G401 (cell line): ENCODE measurements around the gene DIS3. TPM values are rescaled to one million over a fixed set of nuclear protein-coding genes. Genes with fewer than 3 reads are reported as not detected.
"Not testable (repeated sequence)": the region's sequence is repeated elsewhere in the genome, so short reads cannot be mapped to it uniquely, and the experiment has no call there.

ENCODE experiments used
- DNase-seq: peaks from one replicate; pipeline ENCODE4 v3.0.0-alpha.2; 2015; ENCODE audit warnings: low spot score
- in situ Hi-C: cut with HindIII; loops from 2 replicates; pipeline ENCODE4 v1.10.0; 2016; ENCODE audit warnings: low sequenced_read_pairs, mixed read lengths
- total RNA-seq: library from RNA; depleted of rRNA; stranded (reverse); fragments of >200 nt; shearing (Covaris generic); gene quantifications from 2 replicates; pipeline ENCODE4 v1.2.3, GENCODE V29; 2014; rRNA removed

DIS3 gene
- total RNA-seq, 1 experiment from 2014 or later: 45.1 TPM

DNA sequence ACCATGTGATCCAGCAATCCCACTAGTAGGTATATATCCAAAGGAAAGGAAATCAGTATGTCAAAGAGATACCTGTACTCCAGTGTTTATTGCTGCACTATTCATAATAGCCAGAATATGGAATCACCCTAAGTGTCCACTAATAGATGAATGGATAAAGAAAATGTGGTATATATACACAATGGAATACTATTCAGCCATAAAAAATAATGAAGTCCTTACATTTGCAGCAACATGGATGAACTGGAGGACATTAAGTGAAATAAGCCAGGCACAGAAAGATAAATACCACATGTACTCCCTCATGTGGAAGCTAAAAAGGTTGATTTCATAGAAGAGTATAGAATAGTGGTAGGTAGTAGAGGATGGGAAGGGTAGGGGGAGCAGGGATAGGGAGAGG lies 30.5 kb downstream of the DIS3 start:
- DNase-seq: no peak
- in situ Hi-C loops: no loop called here

DNA sequence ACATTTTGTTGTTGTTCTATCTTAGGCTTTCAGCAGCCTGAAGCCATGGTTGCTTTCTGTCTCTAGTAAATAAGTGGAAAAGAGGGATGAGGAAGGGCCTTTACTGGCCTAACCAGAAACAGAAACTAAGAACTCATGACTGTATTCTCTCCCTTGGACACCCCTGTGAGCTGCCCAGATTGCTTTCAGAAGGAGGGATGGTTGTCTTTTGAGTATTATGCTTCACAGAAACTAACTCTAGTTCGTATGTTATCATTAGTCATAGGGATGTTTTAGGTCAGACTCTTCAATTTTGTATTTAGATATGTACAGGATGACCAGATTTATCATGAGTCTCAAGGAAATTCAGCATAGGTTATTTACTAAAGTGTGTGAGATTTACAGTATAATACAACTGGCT lies 36.4 kb downstream of the DIS3 start:
- in situ Hi-C loops: no loop called here

GRCh38 chr13:72740015-72740414 lies 41.7 kb downstream of the DIS3 start:
- in situ Hi-C loops: no loop called here
- no peak for DNase-seq

More for the DNA sequence above, 36.4 kb downstream of the DIS3 start:
- no peak for DNase-seq

DNA sequence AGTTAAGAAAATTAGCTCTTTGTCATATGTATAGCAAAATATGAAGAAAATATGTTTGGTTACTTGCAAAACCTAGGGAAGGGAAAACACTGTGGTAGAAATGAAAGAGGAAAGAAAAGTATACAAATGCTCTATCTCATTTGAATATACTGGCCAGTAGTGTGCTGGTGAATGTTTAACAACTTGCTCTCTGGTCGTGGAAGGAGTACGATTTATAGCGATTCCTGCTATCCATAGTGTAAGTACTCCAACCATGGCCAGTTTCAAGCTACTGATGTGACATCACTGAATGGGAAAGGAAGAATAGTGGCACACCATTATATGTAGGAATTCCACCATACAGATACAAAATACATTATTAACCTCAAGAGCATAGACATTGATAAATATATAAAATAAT lies 44.7 kb downstream of the DIS3 start:
- in situ Hi-C loops: no loop called here

DNA sequence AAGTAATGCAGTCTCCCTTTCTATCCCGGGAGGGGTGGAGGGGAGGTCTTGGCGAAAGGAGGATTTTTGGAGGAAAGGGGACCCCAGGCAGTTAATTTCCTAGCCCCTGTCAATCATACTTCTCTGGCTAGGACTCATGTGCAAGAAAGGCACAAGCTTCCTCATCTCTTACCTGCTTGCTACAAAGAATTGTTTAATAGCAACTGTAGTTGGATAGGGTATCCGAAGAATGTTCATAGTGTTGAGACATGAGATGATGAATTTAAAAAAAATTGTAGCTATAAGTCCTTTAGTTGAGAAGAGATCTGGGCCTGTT lies 53.5 kb downstream of the DIS3 start:
- no peak for DNase-seq
- in situ Hi-C loops: no loop called here

More for the DNA sequence above, 44.7 kb downstream of the DIS3 start:
- no peak for DNase-seq

- DNase-seq: peak; percentile 96
- in situ Hi-C loops: no loop called here
These were observed 54.0 kb downstream of the DIS3 start, which contains the start of the genes BORA and MZT1 for GRCh38 chr13:72727417-72728289. Gene BORA (plus strand): TSS chr13:72727923. CDS start chr13:72728941, 1,018 bp downstream. Gene MZT1 (minus strand): TSS chr13:72727629. CDS start chr13:72727602, 27 bp downstream.

- in situ Hi-C loops: no loop called here
- peak; percentile 17 for DNase-seq
These were observed 54.8 kb downstream of the DIS3 start for GRCh38 chr13:72726726-72727416.

DNA sequence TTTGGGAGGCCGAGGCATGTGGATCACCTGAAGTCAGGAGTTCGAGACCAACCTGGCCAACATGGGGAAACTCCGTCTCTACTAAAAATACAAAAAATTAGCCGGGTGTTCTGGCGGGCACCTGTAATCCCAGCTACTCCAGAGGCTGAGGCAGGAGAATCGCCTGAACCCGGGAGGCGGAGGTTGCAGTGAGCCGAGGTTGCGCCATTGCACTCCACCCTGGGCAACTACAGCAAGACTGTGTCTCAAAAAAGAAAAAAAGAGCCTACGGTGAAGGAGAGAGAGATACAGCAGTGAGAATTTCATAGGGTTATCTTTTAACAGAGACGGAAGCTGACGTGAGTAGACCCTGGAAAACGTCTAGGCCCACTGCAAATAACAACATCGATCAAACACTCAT lies 55.5 kb downstream of the DIS3 start:
- DNase-seq, in situ Hi-C loops: not testable (repeated sequence)

- DNase-seq: no peak
- in situ Hi-C loops: no loop called here
These were observed 64.9 kb downstream of the DIS3 start for GRCh38 chr13:72716776-72717175.

Other genes starting within 250 kb of the DIS3 start
- 44.0 and 65.9 TPM in 2 replicates for gene MZT1, start 54.3 kb downstream of the DIS3 start, total RNA-seq
- 32.1 and 37.0 TPM in 2 replicates for gene BORA, start 54.0 kb downstream of the DIS3 start, total RNA-seq
- 11.0 and 16.4 TPM in 2 replicates for gene PIBF1, start 233 bp upstream of the DIS3 start, total RNA-seq